ENCODE data around the gene HPSE2. TPM values are rescaled to one million over a fixed set of nuclear protein-coding genes. Genes with fewer than 3 reads are reported as not detected.

Gene HPSE2
- not detected in 2 replicates for total RNA-seq

DNA sequence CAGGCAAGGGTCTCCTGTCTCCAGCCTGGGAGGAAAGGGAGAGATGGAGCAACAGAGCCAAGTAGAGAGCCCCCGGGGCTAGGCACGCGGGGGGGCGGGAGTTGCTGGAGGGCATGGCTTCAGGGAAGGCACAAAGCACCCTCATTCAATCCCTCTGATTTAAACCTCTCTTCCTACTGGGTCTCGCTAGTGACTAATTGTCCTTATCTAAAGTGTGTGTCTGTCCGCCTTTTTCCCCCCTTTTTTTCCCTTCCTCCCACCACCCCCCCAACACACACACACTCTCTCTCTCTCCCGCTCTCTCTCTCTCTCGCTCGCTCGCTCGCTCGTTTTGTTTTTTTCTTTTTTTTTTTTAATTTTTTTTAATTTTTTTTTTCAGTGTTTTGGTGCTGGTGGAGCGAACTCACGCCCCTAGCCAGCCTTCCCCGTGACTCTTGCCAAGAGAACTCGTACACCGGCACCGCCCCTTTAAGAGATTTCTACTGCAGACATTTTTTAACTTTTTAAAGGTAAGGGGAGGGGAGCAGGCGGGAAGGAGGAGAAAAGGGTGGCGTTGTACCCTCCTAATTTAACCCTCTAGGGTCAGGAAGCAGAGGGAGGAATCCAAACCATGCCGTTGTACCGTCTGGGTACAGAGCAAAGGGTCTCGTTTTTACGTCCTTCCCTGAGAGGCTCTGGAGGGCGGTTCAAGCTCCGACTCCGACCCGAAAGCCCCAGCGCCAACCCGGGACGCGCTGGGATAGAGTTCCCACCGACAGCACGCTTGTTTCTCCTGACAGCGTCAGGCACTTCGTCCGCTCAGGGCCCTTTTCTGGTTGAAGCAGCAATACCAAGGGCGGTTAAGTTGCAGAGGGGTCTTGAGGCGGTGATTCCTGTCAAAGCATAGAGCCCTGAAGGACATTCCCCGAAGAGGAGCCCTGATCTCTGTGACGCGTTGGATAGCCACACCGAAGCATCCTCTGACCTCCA lies at the start of gene HPSE2:
TSS of gene HPSE2 (minus strand) at position 195 of the 969 bp plus-strand sequence.
- intact Hi-C loops (cut with micrococcal nuclease), result loop anchor here (5.0 kb wide), 1 partner anchor 301 kb away; no protein-coding TSS in a partner anchor

- intact Hi-C loops (cut with micrococcal nuclease), result no loop called here
Observed at GRCh38 chr10:99280472-99280871, 44.8 kb upstream of the HPSE2 start.

DNA sequence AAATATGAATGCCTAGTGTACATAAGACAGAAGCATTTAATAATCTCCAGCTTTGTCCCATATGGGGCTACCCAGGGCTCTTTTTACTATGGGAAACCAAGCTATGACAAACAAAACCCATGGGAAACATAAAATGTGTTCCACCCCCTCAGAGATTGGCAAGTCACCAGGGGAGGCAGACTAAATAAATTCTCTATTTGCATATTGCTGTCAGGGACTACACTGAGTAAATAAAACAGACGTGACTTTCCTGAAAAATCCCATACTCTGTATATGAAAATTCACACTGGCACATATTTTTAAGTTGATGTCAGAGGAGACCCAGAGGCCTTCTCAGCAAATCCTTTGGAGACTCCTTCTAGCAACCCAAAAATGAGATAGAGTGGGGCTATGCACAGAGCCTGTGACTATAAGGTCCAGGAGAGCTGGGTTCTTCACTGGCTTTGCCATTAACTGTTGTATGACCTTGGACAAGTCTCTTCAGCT lies 44.0 kb upstream of the HPSE2 start:
- intact Hi-C loops (cut with micrococcal nuclease), result no loop called here

DNA sequence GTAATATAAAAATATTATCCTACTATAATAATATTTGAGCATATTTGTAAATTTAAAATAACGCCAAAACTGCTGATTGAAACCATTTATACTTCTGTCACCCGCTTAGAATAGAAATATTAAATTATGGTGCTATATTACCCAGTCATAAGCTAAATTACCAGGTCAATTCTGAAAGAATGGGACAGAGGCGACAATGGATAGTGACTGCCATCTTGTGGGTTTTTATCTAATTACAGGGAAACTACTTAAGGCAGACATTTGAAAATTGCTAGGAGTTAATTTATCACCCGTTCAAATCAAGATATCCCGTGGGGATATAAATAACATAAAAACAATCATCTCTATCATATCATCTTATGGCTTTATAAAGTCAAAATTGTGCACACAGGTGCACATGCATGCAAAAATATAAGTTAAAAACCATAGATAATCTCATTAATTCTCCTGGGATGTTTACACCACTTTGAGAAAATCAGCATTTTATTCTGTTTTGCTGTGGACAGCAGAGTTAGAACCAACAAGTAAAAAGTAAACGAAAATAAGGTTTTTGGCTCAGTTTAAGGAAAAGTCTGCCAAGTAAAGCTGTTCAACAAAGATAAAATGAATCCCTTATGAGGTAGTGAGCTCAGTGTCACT lies 41.3 kb upstream of the HPSE2 start:
- intact Hi-C loops (cut with micrococcal nuclease), result no loop called here

GRCh38 chr10:99266383-99266782 lies 30.7 kb upstream of the HPSE2 start:
- intact Hi-C loops (cut with micrococcal nuclease), result no loop called here

- intact Hi-C loops (cut with micrococcal nuclease), result no loop called here
Observed at GRCh38 chr10:99248824-99249223, 13.2 kb upstream of the HPSE2 start.

GRCh38 chr10:99247893-99248292 lies 12.2 kb upstream of the HPSE2 start:
- intact Hi-C loops (cut with micrococcal nuclease), result loop anchor here (2.0 kb wide), 1 partner anchor 499 kb away; no protein-coding TSS in a partner anchor

DNA sequence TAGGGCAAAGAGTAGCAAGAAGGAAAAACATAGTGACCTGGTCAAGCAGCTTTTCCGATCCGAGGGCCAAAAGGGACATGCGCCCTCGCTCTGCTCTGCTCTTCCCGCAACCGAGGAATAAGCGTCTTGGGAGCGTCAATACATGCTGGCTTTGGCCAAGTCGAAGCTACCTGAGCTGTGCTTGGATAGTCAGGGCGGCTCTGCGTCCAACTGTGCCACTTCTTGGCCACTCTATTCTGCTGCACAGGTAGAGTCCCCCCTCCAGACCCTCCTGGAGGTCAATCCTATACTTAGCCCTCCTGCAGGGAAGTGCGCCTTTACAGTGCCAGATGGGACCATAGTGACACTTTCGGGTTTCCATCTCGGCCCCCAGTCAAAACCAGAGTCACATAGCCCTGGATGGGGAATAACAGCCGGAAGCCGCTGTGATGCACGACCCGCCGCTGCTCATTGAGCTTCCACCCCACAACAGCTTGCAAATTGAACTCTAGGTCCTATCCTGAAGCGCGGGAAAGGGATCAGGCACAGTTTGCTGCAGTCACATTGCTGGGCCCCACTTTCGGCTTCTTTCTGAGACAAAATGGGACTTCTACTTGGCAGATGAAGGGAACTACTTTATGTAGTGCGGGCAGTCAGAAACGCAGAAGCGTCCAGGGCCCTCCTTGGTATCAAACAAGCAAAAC lies 1.1 kb upstream of the HPSE2 start:
- intact Hi-C loops (cut with micrococcal nuclease), result loop anchor here (5.0 kb wide), 1 partner anchor 301 kb away; no protein-coding TSS in a partner anchor

- intact Hi-C loops (cut with micrococcal nuclease), result loop anchor here (5.0 kb wide), 1 partner anchor 302 kb away; no protein-coding TSS in a partner anchor
Observed at GRCh38 chr10:99234791-99235657, 628 bp downstream of the HPSE2 start.

GRCh38 chr10:99234041-99234790 lies 1.4 kb downstream of the HPSE2 start:
- intact Hi-C loops (cut with micrococcal nuclease), result no loop called here

DNA sequence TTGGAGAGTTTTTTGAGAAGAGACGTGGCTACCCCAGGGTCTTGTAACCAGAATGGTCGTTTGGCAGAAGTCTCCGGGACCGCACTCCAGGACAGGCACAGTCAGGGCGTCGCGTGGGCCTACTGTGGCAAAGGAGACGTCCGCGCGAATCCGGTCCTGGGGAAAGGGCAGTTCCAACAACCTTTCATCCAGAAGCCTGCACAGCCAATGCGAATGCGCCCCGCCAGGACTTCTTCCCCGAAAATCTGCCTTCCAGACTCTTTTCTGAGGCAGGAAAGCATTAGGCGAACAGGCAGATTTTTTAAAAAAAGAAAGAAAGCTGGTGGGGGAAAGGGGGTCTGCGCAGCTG lies 2.0 kb downstream of the HPSE2 start:
- intact Hi-C loops (cut with micrococcal nuclease), result no loop called here

DNA sequence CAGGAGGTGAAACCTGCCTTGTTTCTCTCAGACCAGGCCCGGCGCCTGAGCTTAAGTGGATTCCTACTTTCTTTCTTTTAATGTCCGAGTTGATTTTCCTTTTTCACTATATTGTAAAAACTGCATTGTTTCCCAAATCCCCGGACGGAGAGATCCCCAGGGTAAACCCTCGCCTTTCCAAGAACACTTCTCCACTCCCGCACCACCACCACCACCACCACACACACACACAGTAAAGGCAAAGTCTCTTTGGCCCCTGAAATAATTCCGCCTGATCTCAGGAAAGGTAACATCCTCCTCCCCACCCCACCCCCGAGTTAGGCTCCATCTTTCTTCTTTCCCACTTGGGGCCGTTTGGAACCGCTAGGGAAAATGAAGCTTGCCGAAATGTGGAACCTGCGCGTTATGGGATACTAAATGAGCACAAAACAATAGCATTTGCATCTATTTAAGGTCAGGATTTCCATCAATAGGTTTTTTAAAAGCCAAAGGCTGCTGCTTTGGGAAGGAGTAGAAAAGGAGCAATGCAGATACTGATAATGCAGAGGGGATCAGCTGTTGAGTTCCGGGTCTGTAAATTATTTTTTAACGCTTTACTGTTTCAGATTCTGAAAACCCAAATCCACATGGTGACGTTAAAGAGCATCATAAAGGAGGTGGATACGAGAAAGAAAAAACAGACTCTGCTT lies 2.5 kb downstream of the HPSE2 start:
- intact Hi-C loops (cut with micrococcal nuclease), result no loop called here

DNA sequence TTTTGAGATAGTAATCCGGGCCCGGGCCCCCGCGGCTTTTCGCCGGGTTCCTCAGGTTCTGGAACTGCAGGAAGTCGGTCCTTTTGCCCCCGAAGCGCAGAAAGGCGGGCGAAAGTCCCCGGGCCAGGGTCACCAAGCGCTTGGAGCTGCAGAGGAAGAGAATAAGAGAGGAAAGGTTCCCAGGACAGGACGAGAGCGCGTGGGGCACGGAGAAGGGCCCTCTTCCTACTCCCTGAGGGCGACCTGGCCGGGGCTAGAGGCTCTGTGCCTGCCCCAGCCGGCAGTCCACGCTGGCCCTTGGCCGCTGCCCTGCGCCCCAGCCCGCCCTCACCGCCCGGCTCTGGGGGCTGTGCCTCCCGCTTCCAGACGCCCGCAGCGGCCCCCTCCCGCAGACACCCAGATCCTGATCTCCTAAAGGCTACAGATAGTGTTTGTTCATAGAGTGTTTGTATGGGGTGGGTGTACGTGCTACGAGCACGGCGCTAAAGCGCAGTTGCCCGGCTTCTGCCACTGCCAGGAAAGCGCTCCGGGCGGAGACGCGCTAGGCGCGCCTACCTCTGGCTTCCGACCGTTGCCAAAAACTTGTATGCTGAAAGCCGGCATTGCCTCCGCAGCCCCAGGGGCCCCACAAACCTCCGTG lies 3.2 kb downstream of the HPSE2 start:
- intact Hi-C loops (cut with micrococcal nuclease), result no loop called here

DNA sequence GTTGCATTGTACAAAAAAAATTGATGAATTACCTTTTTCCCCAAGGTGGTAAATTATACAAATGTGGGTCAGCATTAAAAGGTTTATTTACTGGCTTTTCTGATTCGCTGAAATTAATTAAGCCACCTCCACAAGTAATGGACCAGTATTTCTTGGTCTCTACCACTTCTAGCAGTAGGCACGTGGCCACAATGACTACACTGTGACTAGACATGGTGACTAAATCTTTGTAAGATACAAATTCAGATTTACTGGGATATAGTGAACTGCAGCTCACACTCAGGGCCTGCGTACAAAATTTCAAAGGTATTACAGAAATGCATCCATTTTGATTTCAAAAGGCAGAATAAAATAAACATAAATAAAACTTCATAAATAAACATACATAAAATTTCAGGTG lies 10.9 kb downstream of the HPSE2 start:
- intact Hi-C loops (cut with micrococcal nuclease), result no loop called here

- intact Hi-C loops (cut with micrococcal nuclease), result no loop called here
Observed at GRCh38 chr10:99207340-99207739, 28.3 kb downstream of the HPSE2 start.

DNA sequence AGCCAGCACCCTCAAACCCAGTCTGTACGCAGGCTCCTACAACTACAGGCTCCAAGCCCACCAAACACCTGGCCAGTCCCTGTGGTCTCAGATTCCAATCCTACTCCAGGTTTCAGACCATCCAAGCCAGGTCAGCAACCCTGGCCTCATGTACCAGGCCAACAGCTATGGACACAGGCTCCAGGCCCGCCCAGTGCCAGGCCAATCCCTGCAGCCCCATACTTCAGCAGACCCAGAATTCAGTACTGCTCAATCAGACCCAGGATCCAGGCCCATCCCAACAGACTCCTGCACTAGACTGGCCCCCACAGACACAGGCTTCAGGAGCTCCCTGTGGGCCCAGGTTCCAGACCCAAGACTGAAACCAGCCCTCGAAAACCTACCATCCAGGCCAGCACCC lies 32.3 kb downstream of the HPSE2 start:
- intact Hi-C loops (cut with micrococcal nuclease), result no loop called here

DNA sequence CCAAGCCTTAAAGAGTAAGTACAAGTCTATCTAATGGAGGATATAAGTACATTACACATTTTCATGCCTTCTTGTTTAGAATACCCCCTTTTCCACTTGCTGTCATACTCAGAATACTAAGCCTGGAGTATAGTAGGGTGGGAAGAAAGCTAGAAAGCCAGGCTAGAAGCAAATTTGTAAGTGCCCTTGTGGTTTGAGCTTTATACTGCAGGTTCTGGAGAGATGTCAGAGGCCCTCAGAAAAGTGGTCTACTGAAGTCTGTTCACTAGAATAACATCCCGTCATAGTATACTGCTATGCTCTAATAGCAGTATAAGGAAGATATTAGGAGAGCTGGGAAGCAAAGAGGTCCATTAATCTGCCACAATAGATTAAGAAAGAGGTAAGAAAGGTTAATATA lies 62.7 kb downstream of the HPSE2 start:
- intact Hi-C loops (cut with micrococcal nuclease), result no loop called here

DNA sequence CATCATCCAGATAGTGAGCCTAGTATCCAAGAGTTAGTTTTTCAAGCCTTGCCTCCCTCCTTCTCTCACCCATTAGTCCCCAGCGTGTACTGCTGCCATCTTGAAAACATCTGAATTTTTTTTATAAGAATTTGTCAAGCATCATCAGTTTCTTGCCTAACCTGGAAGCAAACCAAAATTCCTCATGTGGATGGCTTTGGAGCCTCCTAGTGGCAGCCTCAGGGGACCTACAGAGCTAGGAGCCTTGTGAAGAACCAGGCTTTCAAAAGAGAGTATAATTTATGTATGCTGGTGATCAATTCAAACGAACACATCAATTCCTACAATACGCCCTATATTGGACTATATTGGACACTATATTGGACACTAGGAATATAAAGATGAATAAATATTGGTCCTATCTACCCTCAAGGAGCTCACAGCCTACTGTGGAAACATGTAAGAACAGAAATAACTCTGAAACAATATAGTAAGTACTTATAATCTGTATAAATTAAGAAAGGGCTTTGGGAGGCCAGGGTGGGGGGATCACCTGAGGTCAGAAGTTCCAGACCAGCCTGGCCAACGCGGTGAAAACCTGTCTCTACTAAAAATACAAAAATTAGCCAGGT lies 63.4 kb downstream of the HPSE2 start:
- intact Hi-C loops (cut with micrococcal nuclease), result no loop called here

All from T-helper 2 cell treated with Interferon-gamma antibody and Interleukin-4, amounts not matched to agents 100 ng/mL and 5 ng/mL, for 36 hours (primary cell).